ENCODE data around the gene TREH. TPM values are rescaled to one million over a fixed set of nuclear protein-coding genes. Genes with fewer than 3 reads are reported as not detected.
"Not testable (repeated sequence)": the region's sequence is repeated elsewhere in the genome, so short reads cannot be mapped to it uniquely, and the experiment has no call there.

The TREH gene
- total RNA-seq, 1 donor from 2014 or later: not detected

DNA sequence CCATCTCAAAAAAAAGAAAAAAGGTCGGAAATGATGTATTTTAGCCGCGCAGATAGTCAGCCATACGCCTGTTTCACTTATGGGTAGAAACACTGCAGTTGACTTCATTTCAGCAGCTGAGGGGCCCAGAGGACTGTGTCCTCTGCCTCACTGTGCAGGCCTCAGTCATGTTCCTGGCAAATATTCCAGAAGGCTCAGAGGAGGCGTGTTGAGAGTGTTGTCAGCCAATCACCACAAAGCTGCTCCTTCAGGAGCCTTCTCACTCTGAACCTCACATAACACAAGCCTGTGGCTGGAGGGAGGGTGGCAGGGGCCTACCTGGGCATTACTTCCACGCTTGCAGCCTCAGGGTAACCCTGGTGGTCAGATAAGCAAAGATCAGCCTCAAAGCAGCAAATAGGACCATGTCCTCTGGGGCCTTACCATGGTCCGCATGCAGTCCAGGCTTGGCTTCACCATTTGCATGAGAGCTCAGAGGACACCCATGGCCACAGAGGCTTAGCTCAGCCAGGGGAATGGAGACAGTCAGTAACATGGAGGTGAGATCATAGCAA lies 17.3 kb upstream of the TREH start:
- DNase-seq (ENCODE audit: low read depth in 2 of 2): no peak

- no peak for DNase-seq (ENCODE audit: low read depth in 2 of 2)
These were observed 15.3 kb upstream of the TREH start for GRCh38 chr11:118694771-118695170.

- no peak for DNase-seq (ENCODE audit: low read depth in 2 of 2)
These were observed 14.7 kb upstream of the TREH start for GRCh38 chr11:118694185-118694584.

GRCh38 chr11:118691926-118692830 lies 12.7 kb upstream of the TREH start:
- peak; percentile 17 to 42 for DNase-seq (ENCODE audit: low read depth in 2 of 2)

- no peak for DNase-seq (ENCODE audit: low read depth in 2 of 2)
These were observed 11.3 kb upstream of the TREH start for GRCh38 chr11:118690553-118691304.

GRCh38 chr11:118689852-118690552 lies 10.6 kb upstream of the TREH start:
- DNase-seq (ENCODE audit: low read depth in 2 of 2): peak; percentile 89 to 94

GRCh38 chr11:118689503-118689851 lies 10.0 kb upstream of the TREH start:
- DNase-seq (ENCODE audit: low read depth in 2 of 2): no peak

GRCh38 chr11:118688851-118689502 lies 9.5 kb upstream of the TREH start:
- DNase-seq (ENCODE audit: low read depth in 2 of 2): no peak

DNA sequence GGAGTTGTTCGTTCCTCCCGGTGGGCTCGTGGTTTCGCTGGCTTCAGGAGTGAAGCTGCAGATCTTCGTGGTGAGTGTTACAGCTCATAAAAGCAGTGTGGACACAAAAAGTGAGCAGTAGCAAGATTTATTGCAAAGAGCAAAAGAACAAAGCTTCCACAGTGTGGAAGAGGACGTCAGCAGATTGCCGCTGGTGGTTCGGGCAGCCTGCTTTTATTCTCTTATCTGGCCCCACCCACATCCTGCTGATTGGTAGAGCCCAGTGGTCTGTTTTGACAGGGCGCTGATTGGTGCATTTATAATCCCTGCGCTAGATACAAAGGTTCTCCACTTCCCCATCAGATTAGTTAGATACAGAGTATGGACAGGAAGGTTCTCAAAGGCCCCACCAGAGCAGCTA lies 8.9 kb upstream of the TREH start:
- DNase-seq (ENCODE audit: low read depth in 2 of 2): not testable (repeated sequence)

DNA sequence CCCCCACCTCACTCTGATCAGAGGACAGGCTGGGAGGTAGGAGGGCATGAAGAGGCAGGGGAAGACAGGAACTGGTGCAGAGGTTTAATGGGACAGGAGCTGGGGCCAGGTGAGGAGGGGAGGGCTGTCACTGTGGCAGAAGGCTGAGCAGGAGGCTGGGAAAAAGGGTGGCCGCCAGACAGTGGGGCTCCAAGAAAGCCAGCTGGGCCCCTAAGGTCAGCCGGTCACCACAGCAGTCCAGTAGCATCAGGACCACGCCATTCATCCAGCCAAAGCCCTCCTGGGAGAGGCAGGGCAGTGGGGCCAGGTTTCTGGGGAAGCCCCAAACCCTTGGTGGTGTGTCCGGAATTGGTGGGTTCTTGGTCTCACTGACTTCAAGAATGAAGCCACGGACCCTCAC lies 8.5 kb upstream of the TREH start:
- no peak for DNase-seq (ENCODE audit: low read depth in 2 of 2)

DNA sequence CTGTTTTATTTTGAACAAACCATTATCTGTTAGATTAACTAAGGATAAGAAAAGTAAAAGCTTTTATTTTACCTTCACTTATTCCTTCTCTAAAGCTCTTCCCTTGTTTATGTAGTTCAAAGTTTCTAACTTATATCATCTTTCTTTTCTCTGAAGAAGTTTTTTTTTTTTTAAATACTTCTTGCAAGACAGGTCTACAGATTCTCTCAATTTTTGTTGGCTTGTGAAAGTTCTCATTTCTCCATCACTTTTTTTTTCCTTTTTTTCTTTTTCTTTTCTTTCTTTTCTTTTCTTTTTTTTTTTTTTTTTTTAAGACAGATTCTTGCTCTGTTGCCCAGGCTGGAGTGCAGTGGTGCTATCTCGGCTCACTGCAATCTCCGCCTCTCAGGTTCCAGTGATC lies 4.7 kb upstream of the TREH start:
- DNase-seq (ENCODE audit: low read depth in 2 of 2): no peak

DNA sequence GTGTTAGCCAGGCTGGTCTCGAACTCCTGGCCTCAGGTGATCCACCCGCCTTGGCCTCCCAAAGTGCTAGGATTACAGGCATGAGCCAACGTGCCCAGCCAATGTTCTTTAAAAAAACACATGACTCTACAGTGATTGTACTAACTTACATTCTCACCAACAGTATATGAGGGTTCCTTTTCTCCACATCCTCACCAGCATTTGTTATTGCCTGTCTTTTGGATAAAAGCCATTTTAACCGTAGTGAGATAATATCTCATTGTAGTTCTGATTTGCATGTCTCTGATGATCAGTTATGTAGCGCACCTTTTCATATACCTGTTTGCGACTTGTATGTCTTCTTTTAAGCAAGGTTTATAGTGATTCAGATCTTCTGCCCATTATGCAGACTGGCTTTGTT lies 3.5 kb upstream of the TREH start:
- DNase-seq (ENCODE audit: low read depth in 2 of 2): not testable (repeated sequence)

DNA sequence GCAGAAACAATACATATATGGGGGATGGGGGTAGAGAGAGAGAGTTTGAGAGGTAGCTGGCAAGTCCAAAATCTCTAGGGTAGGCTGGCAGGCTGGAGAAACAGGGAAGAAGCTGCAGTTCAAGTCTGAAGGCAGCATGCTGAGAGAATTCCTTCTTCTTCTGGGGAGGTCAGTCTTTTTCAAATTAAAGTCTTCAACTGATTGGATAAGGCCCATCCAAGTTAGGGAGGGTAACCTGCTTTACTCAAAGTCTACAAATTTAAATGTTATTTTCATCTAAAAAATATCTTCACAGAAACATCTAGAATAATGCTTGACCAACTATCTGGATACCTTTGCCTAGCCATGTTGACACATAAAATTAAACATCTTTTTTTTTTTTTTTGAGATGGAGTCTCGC lies 2.9 kb upstream of the TREH start:
- no peak for DNase-seq (ENCODE audit: low read depth in 2 of 2)

GRCh38 chr11:118678908-118679307 lies 542 bp downstream of the TREH start:
- not testable (repeated sequence) for DNase-seq (ENCODE audit: low read depth in 2 of 2)

DNA sequence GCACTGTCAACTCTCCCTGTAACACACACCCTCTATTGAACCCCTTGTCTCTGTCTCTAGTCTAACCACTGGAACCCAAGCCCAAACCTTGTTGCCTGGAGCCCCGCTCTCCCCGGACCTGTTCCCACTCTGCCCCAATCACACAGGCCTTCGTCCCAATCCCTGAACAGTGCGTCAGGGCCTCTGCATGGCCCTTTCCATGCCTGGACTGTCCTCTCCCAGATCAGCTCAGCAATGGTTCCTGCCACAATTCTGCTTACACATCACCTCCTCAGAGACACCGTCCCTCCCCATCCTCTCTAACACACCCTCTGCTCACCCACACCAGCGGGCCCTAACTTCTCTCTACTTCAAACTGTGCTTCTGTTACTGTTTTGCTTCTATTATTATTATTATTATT lies 1.5 kb downstream of the TREH start:
- no peak for DNase-seq (ENCODE audit: low read depth in 2 of 2)

DNA sequence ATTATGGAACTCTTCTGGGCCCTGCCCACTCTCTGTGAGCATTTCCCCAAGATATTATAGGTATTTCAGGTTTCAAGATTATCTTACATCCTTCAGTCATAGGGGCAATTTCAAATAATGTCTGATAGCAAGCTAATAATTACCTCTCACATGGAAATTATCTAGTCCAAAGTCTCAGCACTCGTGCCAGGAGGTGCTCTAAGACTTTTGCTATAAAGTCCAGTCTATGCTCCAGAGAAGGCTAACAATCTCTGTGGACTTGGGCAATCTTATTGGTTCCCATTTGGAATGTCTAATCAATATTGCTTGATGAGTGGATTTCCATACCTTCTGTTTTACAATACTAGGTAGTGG lies 5.4 kb downstream of the TREH start:
- no peak for DNase-seq (ENCODE audit: low read depth in 2 of 2)

GRCh38 chr11:118673361-118674081 lies 5.9 kb downstream of the TREH start:
- no peak for DNase-seq (ENCODE audit: low read depth in 2 of 2)

GRCh38 chr11:118672846-118673245 lies 6.6 kb downstream of the TREH start:
- DNase-seq (ENCODE audit: low read depth in 2 of 2): no peak

- no peak for DNase-seq (ENCODE audit: low read depth in 2 of 2)
These were observed 8.2 kb downstream of the TREH start for GRCh38 chr11:118671254-118671653.

GRCh38 chr11:118670063-118670462 lies 9.4 kb downstream of the TREH start:
- DNase-seq (ENCODE audit: low read depth in 2 of 2): no peak

- DNase-seq (ENCODE audit: low read depth in 2 of 2): no peak
These were observed 13.1 kb downstream of the TREH start for GRCh38 chr11:118666371-118666770.
